Astrocyte of the spinal cord (primary cell): ENCODE data around the gene GPR146.

Experiments used
- DNase-seq: peaks from one replicate; pipeline ENCODE4 v3.0.0; 2011; ENCODE audit warnings: low read depth, low spot score
- H3K4me3 ChIP-seq: 2 replicates; pipeline ENCODE4 v1.5.1; 2011; ENCODE audit warnings: low read depth, mild to moderate bottlenecking, low read length, moderate library complexity
- CTCF ChIP-seq: IDR thresholded peaks from 2 replicates; pipeline ENCODE4 v1.5.1; 2012; ENCODE audit warnings: low read depth, mild to moderate bottlenecking, low read length, inconsistent platforms
- in situ Hi-C: cut with HindIII; loops from 2 replicates; pipeline ENCODE4 v1.10.0; 2017; ENCODE audit warnings: low sequenced_read_pairs

GPR146 gene

GRCh38 chr7:1027242-1028043, 16.9 kb upstream of the GPR146 start:
- in situ Hi-C loops: no loop called here
- H3K4me3 ChIP-seq: peak overlapping the region; percentile 50
- TF ChIP-seq CTCF: peak; percentile 2
- DNase-seq: peak; percentile 45

GRCh38 chr7:1028044-1028770, 16.1 kb upstream of the GPR146 start:
- peak; percentile 89 for DNase-seq
- TF ChIP-seq CTCF: no peak
- in situ Hi-C loops: no loop called here
- H3K4me3 ChIP-seq: peak overlapping the region; percentile 50

- DNase-seq: peak; percentile 94
- peak overlapping the region; percentile 34 for H3K4me3 ChIP-seq
- TF ChIP-seq CTCF: no peak
- in situ Hi-C loops: no loop called here
These were observed 15.3 kb upstream of the GPR146 start for GRCh38 chr7:1028775-1029636.

GRCh38 chr7:1029637-1030443, 14.5 kb upstream of the GPR146 start:
- DNase-seq: no peak
- TF ChIP-seq CTCF: no peak
- in situ Hi-C loops: no loop called here
- H3K4me3 ChIP-seq: no peak overlapping the region

GRCh38 chr7:1030444-1031070, 13.8 kb upstream of the GPR146 start:
- no peak for TF ChIP-seq CTCF
- no peak overlapping the region for H3K4me3 ChIP-seq
- in situ Hi-C loops: no loop called here
- DNase-seq: no peak
